ENCODE measurements around the gene TGFBR2.

DNA sequence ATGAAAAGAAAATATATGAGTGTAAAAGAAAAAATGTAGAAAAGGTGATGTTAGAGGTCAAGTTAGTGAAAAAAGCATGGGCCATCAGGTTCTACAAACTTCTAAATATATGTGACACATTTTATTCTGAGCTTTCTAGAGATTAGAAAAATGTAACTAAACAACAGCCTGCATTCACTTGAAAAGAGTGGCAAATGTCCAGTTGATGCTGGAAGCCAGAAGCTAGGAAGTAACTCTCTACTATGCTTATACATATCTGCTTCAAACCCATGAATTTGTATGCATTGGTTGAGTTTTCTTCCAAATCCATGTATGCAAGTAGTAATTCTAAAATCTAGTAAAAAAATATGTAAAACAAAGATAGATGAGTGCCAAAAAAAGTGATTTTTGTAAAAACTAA lies 123.5 kb downstream of the TGFBR2 start:
- TF ChIP-seq CTCF (optimal IDR thresholded peaks at IDR 0.05 in 1 of 3, IDR thresholded peaks at IDR 0.05 in 1 of 3, conservative IDR thresholded peaks at IDR 0.05 in 1 of 3; ENCODE audit: extremely low read depth in 1 of 3, insufficient read depth in 2 of 3, low read length in 3 of 3), result no peak
- TF ChIP-seq EZH2 (IDR thresholded peaks at IDR 0.05; ENCODE audit: low read length), result no peak

Measured in keratinocyte (primary cell).